ENCODE results near the gene UBE2QL1. TPM values are rescaled to one million over a fixed set of nuclear protein-coding genes. Genes with fewer than 3 reads are reported as not detected.

Gene UBE2QL1
- total RNA-seq, 2 experiments from 2014 or later: 0.33 to 0.45 TPM

GRCh38 chr5:6503342-6503741, 54.7 kb downstream of the UBE2QL1 start:
- Mint-ChIP-seq H3K9me3 (peaks cover 3% of the 10 kb centered on the region), H3K27me3 (peaks cover 43% of the 10 kb centered on the region), H3K27ac (no peak overlapping the region), H3K4me1 (ENCODE audit: low read depth) (no peaks in the 10 kb centered on the region), H3K4me3 (no peak overlapping the region), H3K36me3 (ENCODE audit: low read depth) (no peaks in the 10 kb centered on the region)
- ChIA-PET POLR2A (no interaction called here), CTCF (no interaction called here)
- H3K27me3 ChIP-seq (ENCODE audit: control insufficient read depth in 1 of 2, insufficient read depth in 2 of 2, low read length in 2 of 2): peaks cover 9 to 11% of the 10 kb centered on the region in 2 experiments
- H3K4me3 ChIP-seq (ENCODE audit: low read length): no peak overlapping the region
- ATAC-seq (ENCODE audit: poor library complexity) (no peak), DNase-seq (no peak)
- intact Hi-C loops (cut with DNase I, micrococcal nuclease): no loop called here
- no peak overlapping the region for H3K27ac ChIP-seq (ENCODE audit: low read depth in 1 of 2, low read length in 2 of 2)
- H3K9me3 ChIP-seq (ENCODE audit: control insufficient read depth in 1 of 2, insufficient read depth in 1 of 2, low read length in 2 of 2): peaks cover 0 to 13% of the 10 kb centered on the region in 2 experiments
- H3K36me3 ChIP-seq (ENCODE audit: insufficient read depth, low read length): no peaks in the 10 kb centered on the region
- TF ChIP-seq, protein P1, sequence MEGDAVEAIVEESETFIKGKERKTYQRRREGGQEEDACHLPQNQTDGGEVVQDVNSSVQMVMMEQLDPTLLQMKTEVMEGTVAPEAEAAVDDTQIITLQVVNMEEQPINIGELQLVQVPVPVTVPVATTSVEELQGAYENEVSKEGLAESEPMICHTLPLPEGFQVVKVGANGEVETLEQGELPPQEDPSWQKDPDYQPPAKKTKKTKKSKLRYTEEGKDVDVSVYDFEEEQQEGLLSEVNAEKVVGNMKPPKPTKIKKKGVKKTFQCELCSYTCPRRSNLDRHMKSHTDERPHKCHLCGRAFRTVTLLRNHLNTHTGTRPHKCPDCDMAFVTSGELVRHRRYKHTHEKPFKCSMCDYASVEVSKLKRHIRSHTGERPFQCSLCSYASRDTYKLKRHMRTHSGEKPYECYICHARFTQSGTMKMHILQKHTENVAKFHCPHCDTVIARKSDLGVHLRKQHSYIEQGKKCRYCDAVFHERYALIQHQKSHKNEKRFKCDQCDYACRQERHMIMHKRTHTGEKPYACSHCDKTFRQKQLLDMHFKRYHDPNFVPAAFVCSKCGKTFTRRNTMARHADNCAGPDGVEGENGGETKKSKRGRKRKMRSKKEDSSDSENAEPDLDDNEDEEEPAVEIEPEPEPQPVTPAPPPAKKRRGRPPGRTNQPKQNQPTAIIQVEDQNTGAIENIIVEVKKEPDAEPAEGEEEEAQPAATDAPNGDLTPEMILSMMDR (IDR thresholded peaks at IDR 0.05): no peak
- H3K4me1 ChIP-seq (ENCODE audit: insufficient read depth, low read length): no peaks in the 10 kb centered on the region

GRCh38 chr5:6504677-6505415, 56.2 kb downstream of the UBE2QL1 start:
- Histone ChIP-seq H3K4me3 (ENCODE audit: low read length) (no peak overlapping the region), H3K27ac (ENCODE audit: low read depth in 1 of 2, low read length in 2 of 2) (no peak overlapping the region), H3K27me3 (ENCODE audit: control insufficient read depth in 1 of 2, insufficient read depth in 2 of 2, low read length in 2 of 2) (peaks cover 9 to 11% of the 10 kb centered on the region in 2 experiments), H3K36me3 (ENCODE audit: insufficient read depth, low read length) (no peaks in the 10 kb centered on the region), H3K4me1 (ENCODE audit: insufficient read depth, low read length) (no peaks in the 10 kb centered on the region), H3K9me3 (ENCODE audit: control insufficient read depth in 1 of 2, insufficient read depth in 1 of 2, low read length in 2 of 2) (peaks cover 0 to 21% of the 10 kb centered on the region in 2 experiments)
- TF ChIP-seq, protein P1 (IDR thresholded peaks at IDR 0.05): no peak
- no peak for DNase-seq
- intact Hi-C loops (cut with DNase I, micrococcal nuclease): no loop called here
- Mint-ChIP-seq H3K4me3 (no peak overlapping the region), H3K9me3 (peaks cover 3% of the 10 kb centered on the region), H3K27ac (no peak overlapping the region), H3K27me3 (peaks cover 45% of the 10 kb centered on the region), H3K4me1 (ENCODE audit: low read depth) (no peaks in the 10 kb centered on the region), H3K36me3 (ENCODE audit: low read depth) (no peaks in the 10 kb centered on the region)
- POLR2A ChIA-PET: no interaction called here
- CTCF ChIA-PET: no interaction called here
- no peak for ATAC-seq (ENCODE audit: poor library complexity)

- ATAC-seq (ENCODE audit: poor library complexity) (no peak), DNase-seq (no peak)
- no peaks in the 10 kb centered on the region for H3K36me3 Mint-ChIP-seq (ENCODE audit: low read depth)
- Histone ChIP-seq H3K27me3 (ENCODE audit: control insufficient read depth in 1 of 2, insufficient read depth in 2 of 2, low read length in 2 of 2) (peaks cover 9 to 11% of the 10 kb centered on the region in 2 experiments), H3K4me3 (ENCODE audit: low read length) (no peak overlapping the region), H3K4me1 (ENCODE audit: insufficient read depth, low read length) (no peaks in the 10 kb centered on the region), H3K36me3 (ENCODE audit: insufficient read depth, low read length) (no peaks in the 10 kb centered on the region), H3K27ac (ENCODE audit: low read depth in 1 of 2, low read length in 2 of 2) (no peak overlapping the region), H3K9me3 (ENCODE audit: control insufficient read depth in 1 of 2, insufficient read depth in 1 of 2, low read length in 2 of 2) (peaks cover 0 to 21% of the 10 kb centered on the region in 2 experiments)
- peaks cover 46% of the 10 kb centered on the region for H3K27me3 Mint-ChIP-seq
- no peak overlapping the region for H3K27ac Mint-ChIP-seq
- no peaks in the 10 kb centered on the region for H3K4me1 Mint-ChIP-seq (ENCODE audit: low read depth)
- TF ChIP-seq, protein P1 (IDR thresholded peaks at IDR 0.05): no peak
- ChIA-PET CTCF (no interaction called here), POLR2A (no interaction called here)
- peaks cover 3% of the 10 kb centered on the region for H3K9me3 Mint-ChIP-seq
- no peak overlapping the region for H3K4me3 Mint-ChIP-seq
- intact Hi-C loops (cut with DNase I, micrococcal nuclease): no loop called here
These were observed 56.7 kb downstream of the UBE2QL1 start for GRCh38 chr5:6505416-6505755.

All from CD4-positive, alpha-beta T cell (primary cell).